HG03571 (cell line): Measurements from ENCODE around the gene C2.
"Not testable (repeated sequence)": the region's sequence is repeated elsewhere in the genome, so short reads cannot be mapped to it uniquely, and the experiment has no call there.

ENCODE experiments used
- ATAC-seq: cut with Tn5 transposase; IDR thresholded peaks from one replicate; pipeline ENCODE4 v1.9.1; 2021; ENCODE audit not compliant: unreplicated experiment

Gene C2

GRCh38 chr6:31898383-31899011 is 29.0 kb upstream of the C2 start:
- no peak for ATAC-seq

- no peak for ATAC-seq
These were observed 28.3 kb upstream of the C2 start for GRCh38 chr6:31899215-31899614.

DNA sequence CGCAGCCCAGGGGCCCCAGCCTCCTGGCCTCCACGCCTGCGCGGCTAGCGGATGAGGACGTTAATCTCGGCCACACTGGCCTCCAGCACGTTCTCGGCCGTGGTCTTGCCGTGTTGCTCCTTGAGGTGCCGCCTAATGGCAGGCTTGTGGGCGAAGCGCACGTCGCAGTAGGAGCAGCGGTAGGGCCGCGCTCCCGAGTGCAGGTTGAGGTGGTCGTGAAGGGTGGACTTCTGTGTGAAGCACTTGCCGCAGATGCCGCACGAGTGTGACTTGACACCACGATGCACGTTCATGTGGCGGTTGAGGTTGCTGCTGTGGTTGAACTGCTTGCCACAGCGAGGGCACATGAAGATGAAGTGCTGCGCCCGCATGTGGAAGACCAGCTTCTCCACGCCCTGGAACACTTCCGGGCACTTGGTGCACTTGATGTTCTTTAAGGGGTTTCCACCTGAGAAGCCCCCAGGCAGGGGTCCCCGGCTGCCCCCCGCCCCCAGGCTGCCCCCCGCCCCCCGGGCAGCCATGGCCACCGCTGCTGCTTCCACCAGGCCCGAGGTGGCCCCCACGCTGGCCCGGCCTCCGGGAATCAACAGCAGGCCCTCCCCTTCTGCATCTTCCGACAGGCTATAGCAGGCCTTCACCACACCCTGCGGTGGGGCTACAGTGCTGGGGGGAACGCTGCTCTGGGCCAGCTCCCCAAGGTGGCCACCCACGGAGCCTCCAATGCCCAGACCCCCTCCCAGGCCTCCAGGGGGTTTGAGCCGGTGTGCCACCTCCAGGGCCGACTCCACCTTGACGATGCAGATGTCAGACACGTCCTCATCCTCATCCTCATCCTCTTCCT is 27.4 kb upstream of the C2 start:
- ATAC-seq, result no peak

DNA sequence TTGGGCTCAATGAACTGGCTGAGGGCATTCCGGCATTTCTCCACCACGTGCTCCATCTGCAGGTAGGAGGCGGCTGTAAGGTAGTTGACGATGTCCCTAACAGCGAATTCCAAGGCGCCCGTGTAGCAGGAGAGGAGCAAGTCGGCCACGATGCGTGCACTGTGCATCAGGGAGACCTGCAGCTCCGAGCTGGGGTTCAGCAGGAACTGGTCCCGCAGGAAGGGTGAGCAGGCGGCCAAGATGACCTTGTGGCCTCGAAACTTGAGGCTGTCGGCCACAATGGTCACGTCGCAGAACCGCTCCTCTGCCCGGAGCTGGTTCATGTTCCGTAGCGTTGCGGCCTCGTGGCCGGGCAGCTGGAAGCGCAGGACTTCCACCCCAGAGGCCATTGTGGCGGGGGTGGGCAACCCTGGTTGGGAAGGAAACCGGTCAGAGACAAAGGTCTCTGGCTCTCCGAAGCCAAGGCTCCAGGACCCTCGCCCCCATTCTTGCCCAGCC is 26.6 kb upstream of the C2 start:
- no peak for ATAC-seq

DNA sequence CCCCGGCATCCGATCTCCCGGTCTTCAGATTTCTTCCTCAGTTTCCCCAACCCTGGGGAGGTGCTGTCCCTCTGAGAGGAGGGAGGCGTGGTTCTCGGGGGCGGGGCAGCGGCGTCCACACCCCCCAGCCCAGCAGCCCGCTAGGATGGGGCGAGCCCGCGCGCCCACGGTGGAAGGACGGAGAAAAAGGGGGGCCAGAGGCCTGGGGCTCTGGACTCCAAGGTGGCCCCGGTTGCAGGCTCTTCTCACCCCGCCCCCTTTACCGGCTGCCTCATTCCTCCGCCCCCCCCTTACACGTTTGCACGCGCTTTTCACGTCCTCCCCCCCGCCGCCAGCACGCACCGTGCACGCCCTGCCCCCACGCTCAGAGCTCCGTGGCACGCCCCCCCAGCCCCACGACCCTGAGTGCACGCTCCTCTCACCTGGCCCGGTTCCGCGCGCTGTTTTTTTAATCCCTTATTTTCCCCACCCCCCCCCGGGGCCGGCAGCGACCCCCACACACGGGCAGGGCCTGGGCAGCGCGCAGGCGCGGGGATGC is 26.0 kb upstream of the C2 start:
- no peak for ATAC-seq

GRCh38 chr6:31901953-31902643 is 25.4 kb upstream of the C2 start, which contains the start of gene ZBTB12:
Gene ZBTB12 (minus strand): TSS chr6:31902086. CDS start chr6:31901305, 781 bp downstream.
- ATAC-seq, result peak; percentile 39

GRCh38 chr6:31903957-31904356 is 23.6 kb upstream of the C2 start:
- no peak for ATAC-seq

DNA sequence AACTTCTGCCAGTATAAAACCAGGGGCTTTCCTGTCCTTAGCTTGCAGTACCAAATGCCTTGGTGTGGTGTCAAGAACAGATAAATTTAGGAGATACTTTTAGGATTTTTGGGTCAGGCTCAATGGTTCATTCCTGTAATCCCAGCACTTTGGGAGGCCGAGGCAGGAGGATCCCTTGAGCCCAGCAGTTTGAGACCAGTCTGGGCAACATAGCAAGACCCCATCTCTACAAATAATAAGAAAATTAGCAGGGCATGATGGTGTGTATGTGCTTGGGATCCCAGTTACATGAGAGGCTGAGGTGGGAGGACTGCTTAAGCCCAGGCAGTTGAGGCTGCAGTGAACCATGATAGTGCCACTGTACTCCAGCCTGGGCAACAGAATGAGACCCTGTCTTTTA is 22.5 kb upstream of the C2 start:
- no peak for ATAC-seq

GRCh38 chr6:31906122-31906521 is 21.4 kb upstream of the C2 start:
- ATAC-seq, result no peak

DNA sequence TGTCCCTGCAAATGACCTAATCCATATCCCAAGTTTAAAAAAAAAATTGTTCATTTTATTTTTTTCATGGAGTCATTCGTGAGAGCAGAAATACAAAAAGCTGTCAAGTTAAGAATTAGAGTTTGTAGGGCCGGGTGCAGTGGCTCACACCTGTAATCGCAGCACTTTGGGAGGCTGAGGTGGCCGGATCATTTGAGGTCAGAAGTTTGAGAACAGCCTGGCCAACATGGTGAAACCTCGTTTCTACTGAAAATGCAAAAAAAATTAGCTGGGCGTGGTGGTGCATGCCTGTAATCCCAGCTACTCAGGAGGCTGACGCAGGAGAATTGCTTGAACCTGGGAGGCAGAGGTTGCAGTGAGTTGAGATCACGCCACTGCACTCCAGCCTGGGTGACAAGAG is 20.8 kb upstream of the C2 start:
- ATAC-seq, result not testable (repeated sequence)

DNA sequence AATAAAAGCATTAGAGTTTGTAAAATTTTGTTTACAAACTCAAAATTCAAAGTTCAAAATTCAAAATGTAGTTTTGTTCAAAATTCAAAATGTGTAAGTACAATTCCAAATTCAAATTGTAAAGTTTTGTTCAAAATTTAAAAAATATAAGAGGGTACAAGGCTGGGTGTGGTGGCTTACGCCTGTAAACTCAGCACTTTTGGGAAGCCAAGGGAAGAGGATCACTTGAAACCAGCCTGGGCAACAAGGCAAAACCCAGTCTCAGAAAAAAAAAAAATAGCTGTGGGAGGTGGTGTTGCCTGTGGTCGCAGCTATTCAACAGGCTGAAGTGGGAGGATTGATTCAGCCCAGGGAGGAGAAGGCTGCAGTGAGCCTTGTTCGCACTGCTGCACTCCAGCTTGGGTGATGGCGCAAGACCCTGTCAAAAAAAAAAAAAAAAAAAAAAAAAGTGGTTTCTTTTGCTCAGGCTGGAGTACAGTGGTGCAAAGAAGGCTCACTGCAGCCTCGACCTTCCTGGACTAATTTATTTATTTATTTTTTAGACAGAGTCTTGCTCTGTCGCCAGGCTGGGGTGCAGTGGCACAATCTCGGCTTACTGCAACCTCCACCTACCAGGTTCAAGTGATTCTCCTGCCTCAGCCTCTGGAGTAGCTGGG is 20.2 kb upstream of the C2 start:
- no peak for ATAC-seq

DNA sequence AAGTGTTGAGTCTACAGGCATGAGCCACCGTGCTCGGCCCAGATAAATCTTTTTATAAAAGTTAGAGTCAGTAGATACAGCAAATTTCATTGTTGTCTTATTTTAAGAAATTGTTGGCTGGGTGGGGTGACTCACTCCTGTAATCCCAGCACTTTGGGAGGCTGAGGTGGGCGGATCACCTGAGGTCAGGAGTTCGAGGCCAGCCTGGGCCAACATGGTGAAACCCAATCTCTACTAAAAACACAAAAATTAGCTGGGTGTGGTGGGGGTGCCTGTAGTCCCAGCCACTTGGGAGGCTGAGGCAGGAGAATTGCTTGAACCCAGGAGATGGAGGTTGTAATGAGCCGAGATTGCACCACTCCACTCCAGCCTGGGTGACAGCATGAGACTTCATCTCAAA is 19.3 kb upstream of the C2 start:
- not testable (repeated sequence) for ATAC-seq

- peak; percentile 70 for ATAC-seq
These were observed 18.7 kb upstream of the C2 start for GRCh38 chr6:31908791-31909190.

GRCh38 chr6:31909298-31909697 is 18.2 kb upstream of the C2 start:
- not testable (repeated sequence) for ATAC-seq

DNA sequence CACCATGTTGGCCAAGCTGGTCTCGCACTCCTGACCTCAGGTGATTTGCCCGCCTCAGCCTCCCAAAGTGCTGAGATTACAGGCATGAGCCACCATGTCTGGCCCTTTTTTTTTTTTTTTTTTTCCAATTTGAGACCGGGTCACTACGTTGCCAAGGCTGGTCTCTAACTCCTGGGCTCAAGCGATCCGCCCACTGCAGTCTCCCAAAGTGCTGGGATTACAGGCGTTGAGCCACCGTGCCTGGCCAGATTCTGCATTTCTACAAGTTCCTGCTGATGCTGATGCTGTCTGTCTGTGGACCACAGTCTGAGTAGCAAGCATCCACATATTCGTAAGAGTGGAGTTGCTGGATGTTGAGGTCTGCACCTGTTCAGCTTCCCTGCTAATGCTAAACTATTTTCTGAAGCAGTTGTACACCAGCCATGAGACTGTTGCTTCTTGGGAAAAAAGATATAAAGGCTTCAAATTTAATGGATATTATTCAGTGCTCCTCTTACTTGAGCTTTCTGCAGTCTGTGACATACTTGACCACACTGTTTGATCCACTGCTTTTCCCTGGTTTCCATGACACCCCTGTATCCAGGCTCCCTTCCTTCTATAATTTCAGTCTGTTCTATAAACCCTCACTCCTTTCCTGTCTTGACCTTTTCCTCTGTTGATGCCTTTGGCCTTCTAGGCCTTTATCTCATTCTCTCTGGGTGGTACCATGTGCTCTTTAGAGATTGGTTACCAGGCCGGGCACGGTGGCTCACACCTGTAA is 15.5 kb upstream of the C2 start:
- no peak for ATAC-seq

DNA sequence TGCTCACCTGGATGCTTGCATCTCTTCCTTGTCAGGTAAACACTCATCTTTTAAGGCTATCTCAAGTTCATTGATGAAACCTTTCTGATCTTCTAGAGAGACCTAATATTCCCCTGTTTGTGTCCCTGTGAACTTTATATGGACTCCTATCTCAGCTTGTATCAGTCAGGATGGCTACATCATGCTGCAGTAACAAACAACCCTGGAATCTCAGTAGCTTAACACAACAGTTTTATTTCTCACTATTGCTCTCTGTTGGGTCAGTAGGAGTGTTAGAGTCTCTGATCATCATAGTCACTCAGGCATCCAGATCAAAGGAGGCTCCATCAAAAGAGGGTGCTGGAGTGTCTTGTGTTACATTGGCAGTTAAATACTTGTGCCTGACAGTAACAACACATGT is 12.2 kb upstream of the C2 start:
- ATAC-seq, result no peak

DNA sequence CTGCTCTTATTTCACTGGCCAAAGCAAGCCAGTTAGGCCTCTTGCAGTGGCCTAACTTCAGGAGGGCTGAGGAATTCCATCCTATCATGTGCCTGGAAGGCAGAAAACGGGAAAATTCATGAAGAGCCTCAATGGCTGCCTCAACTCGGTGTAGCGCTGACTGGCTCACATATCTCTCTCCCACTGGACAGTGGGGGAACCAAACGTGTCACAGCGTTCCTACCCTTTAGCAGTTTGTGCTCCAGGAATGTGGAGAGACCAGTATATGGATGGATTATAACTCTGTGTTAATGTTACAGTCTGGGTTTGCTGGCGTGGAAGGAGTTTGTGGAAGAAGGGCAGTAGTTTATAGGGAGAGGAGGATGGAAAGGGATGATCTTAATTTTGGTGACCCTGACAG is 11.8 kb upstream of the C2 start:
- no peak for ATAC-seq

DNA sequence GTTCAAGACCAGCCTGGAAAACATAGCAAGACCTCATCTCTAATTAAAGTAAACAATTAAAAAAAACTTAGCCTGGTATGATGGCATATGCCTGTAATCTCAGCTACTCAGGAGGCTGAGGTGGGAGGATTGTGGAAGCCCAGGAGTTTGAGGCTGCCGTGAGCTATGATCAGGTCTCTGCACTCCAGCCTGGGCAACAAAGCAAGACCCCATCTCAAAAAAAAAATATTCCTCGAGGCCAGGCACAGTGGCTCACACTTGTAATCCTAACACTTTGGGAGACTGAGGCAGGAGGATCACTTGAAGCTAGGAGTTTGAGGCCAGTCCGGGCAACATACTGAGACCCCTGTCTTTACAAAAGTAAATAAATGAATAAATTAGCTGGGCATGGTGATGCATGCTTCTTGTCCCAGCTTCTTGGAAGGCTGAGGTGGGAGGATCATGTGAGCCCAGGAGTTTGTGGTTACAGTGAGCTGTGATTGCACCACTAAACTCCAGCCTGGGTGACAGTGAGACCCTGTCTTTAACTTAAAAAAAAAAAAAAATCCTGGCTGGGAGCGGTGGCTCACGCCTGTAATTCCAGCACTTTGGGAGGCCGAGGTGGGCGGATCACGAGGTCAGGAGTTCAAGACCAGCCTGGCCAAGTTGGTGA is 9.3 kb upstream of the C2 start:
- no peak for ATAC-seq

GRCh38 chr6:31919624-31920303 is 7.8 kb upstream of the C2 start:
- ATAC-seq, result no peak
